Thyroid gland (tissue), 4 donors: ENCODE results near the gene AATF. TPM values are rescaled to one million over a fixed set of nuclear protein-coding genes. Genes with fewer than 3 reads are reported as not detected.

Experiments used
- DNase-seq, 2 donors: peaks; one replicate each; pipeline ENCODE4 v3.0.0-alpha.2; 2019
- H3K27ac ChIP-seq, 3 donors: fragments of 200-600 bp; sonication (generic); 1 replicate in 2 of 3; 2 replicates in 1 of 3; pipeline ENCODE4 v1.5.1; 2016 to 2019; ENCODE audit warnings: mild to moderate bottlenecking in 1 of 3, moderate library complexity in 1 of 3
- H3K27me3 ChIP-seq: fragments of 200-600 bp; sonication (generic); one replicate; pipeline ENCODE4 v1.5.1; 2019
- H3K36me3 ChIP-seq, 2 donors: fragments of 200-600 bp; sonication (generic); one replicate each; pipeline ENCODE4 v1.5.1; 2016 to 2019
- H3K4me1 ChIP-seq, 2 donors: fragments of 200-600 bp; sonication (generic); one replicate each; pipeline ENCODE4 v1.5.1; 2017 to 2019
- H3K4me3 ChIP-seq, 3 donors: fragments of 200-600 bp; sonication (generic); replicated peaks in 1 of 3; 1 replicate in 2 of 3; 2 replicates in 1 of 3; pipeline ENCODE4 v1.5.1; 2016; ENCODE audit warnings: mild to moderate bottlenecking in 1 of 3
- H3K9me3 ChIP-seq: fragments of 200-600 bp; sonication (generic); one replicate; pipeline ENCODE4 v1.5.1; 2017
- CTCF ChIP-seq, 6 experiments: fragments of 200-600 bp in 3 of 6; fragments of 450-650 bp in 3 of 6; sonication (generic) in 3 of 6; IDR thresholded peaks; one replicate each; pipeline ENCODE4 v1.5.1; 2016 to 2019; ENCODE audit warnings: antibody characterized with exemption in 6 of 6, mild to moderate bottlenecking in 2 of 6, inconsistent platforms in 1 of 6, moderate library complexity in 1 of 6
- POLR2A ChIP-seq, 2 donors: fragments of 450-650 bp; IDR thresholded peaks; one replicate each; pipeline ENCODE4 v1.6.1; 2017; ENCODE audit warnings: antibody characterized with exemption in 2 of 2, mild to moderate bottlenecking in 2 of 2, moderate library complexity in 1 of 2
- WGBS, 2 donors: methylation state at CpG; one replicate each; pipeline ENCODE4 v1.1.5; 2017; 5-methylcytosine and 5-hydroxymethylcytosine counted together
- intact Hi-C: fragments of 100-400 bp; cut with DNase I; formaldehyde crosslinking; loops from one replicate; pipeline ENCODE4 v1.15.1; 2023
- total RNA-seq, 4 donors: library from RNA; depleted of rRNA; stranded (reverse); fragments of >200 nt; gene quantifications; one replicate each; pipeline ENCODE4 v1.2.3, GENCODE V29; 2016

Gene AATF
- total RNA-seq, 4 donors from 2014 or later, result 28.5 to 38.9 (median 32.4) TPM

- 90 to 98% methylated on average over 1 of the region's 1 CpG for WGBS, 2 donors
- TF ChIP-seq CTCF (IDR thresholded peaks at IDR 0.05) (no peak), POLR2A (IDR thresholded peaks at IDR 0.05) (no peak)
Observed at GRCh38 chr17:36975922-36976515, 27.3 kb downstream of the AATF start.

GRCh38 chr17:36977066-36977465 is 28.3 kb downstream of the AATF start:
- Histone ChIP-seq H3K36me3 (no peaks in the 10 kb centered on the region), H3K27me3 (no peaks in the 10 kb centered on the region), H3K9me3 (no peaks in the 10 kb centered on the region), H3K4me3 (no peak overlapping the region), H3K27ac (no peak overlapping the region), H3K4me1 (no peaks in the 10 kb centered on the region)
- intact Hi-C loops, result no loop called here
- TF ChIP-seq CTCF (IDR thresholded peaks at IDR 0.05) (no peak), POLR2A (IDR thresholded peaks at IDR 0.05) (no peak)
- DNase-seq, result no peak
- WGBS, 2 donors, result 88 to 98% methylated on average over 2 of the region's 2 CpGs

More at GRCh38 chr17:36975922-36976515, 27.3 kb downstream of the AATF start:
- H3K9me3 ChIP-seq, result no peaks in the 10 kb centered on the region
- no peaks in the 10 kb centered on the region for H3K4me1 ChIP-seq
- no peak overlapping the region for H3K27ac ChIP-seq
- no peak for DNase-seq
- no peaks in the 10 kb centered on the region for H3K36me3 ChIP-seq
- intact Hi-C loops, result no loop called here
- H3K27me3 ChIP-seq, result no peaks in the 10 kb centered on the region
- H3K4me3 ChIP-seq, result no peak overlapping the region

- 97 to 99% methylated on average over 2 of the region's 2 CpGs for WGBS, 2 donors
- no peaks in the 10 kb centered on the region for H3K9me3 ChIP-seq
- no peak for TF ChIP-seq POLR2A (IDR thresholded peaks at IDR 0.05)
- TF ChIP-seq CTCF (IDR thresholded peaks at IDR 0.05), result no peak
- H3K27me3 ChIP-seq, result no peaks in the 10 kb centered on the region
- H3K4me3 ChIP-seq, result no peak overlapping the region
- intact Hi-C loops, result no loop called here
- H3K4me1 ChIP-seq, result no peaks in the 10 kb centered on the region
- H3K36me3 ChIP-seq, result no peaks in the 10 kb centered on the region
- no peak for DNase-seq
- no peak overlapping the region for H3K27ac ChIP-seq
Observed at GRCh38 chr17:36977568-36977967, 28.8 kb downstream of the AATF start.

- no peaks in the 10 kb centered on the region for H3K4me1 ChIP-seq
- no peak for DNase-seq
- no peaks in the 10 kb centered on the region for H3K9me3 ChIP-seq
- TF ChIP-seq CTCF (IDR thresholded peaks at IDR 0.05), result no peak
- TF ChIP-seq POLR2A (IDR thresholded peaks at IDR 0.05), result no peak
- H3K36me3 ChIP-seq, result no peaks in the 10 kb centered on the region
- no peak overlapping the region for H3K27ac ChIP-seq
- 90 to 93% methylated on average over 11 of the region's 11 CpGs for WGBS, 2 donors
- H3K27me3 ChIP-seq, result no peaks in the 10 kb centered on the region
- intact Hi-C loops, result no loop called here
- no peak overlapping the region for H3K4me3 ChIP-seq
Observed at GRCh38 chr17:36978810-36979564, 30.2 kb downstream of the AATF start.

- Histone ChIP-seq H3K9me3 (no peaks in the 10 kb centered on the region), H3K4me3 (no peak overlapping the region), H3K27ac (no peak overlapping the region), H3K36me3 (no peaks in the 10 kb centered on the region), H3K27me3 (no peaks in the 10 kb centered on the region), H3K4me1 (no peaks in the 10 kb centered on the region)
- intact Hi-C loops, result no loop called here
- 94 to 96% methylated on average over 4 of the region's 4 CpGs for WGBS, 2 donors
- TF ChIP-seq POLR2A (IDR thresholded peaks at IDR 0.05) (no peak), CTCF (IDR thresholded peaks at IDR 0.05) (no peak)
- no peak for DNase-seq
Observed at GRCh38 chr17:36979565-36979941, 30.8 kb downstream of the AATF start.
